GM21367 (cell line): ENCODE results near the gene DNAH10.

Experiments used
- ATAC-seq: cut with Tn5 transposase; IDR thresholded peaks from one replicate; pipeline ENCODE4 v1.9.1; 2021; ENCODE audit not compliant: unreplicated experiment

Gene DNAH10

GRCh38 chr12:123931686-123932321, 169.7 kb downstream of the DNAH10 start:
- no peak for ATAC-seq

GRCh38 chr12:123933214-123933613, 171.1 kb downstream of the DNAH10 start:
- no peak for ATAC-seq

GRCh38 chr12:123934016-123934620, 172.0 kb downstream of the DNAH10 start:
- ATAC-seq = no peak

- no peak for ATAC-seq
Measured at GRCh38 chr12:123934829-123935228, 172.7 kb downstream of the DNAH10 start.

- ATAC-seq = no peak
Measured at GRCh38 chr12:123935956-123936355, 173.9 kb downstream of the DNAH10 start.

GRCh38 chr12:123936471-123936870, 174.4 kb downstream of the DNAH10 start:
- ATAC-seq = no peak

- no peak for ATAC-seq
Measured at GRCh38 chr12:123936956-123937706, 175.0 kb downstream of the DNAH10 start.

GRCh38 chr12:123937707-123938591, 175.8 kb downstream of the DNAH10 start:
- no peak for ATAC-seq

GRCh38 chr12:123938679-123939480, 176.8 kb downstream of the DNAH10 start:
- ATAC-seq = no peak

GRCh38 chr12:123939716-123940626, 177.9 kb downstream of the DNAH10 start:
- ATAC-seq = no peak

GRCh38 chr12:123940627-123940966, 178.5 kb downstream of the DNAH10 start:
- no peak for ATAC-seq

- ATAC-seq = no peak
Measured at GRCh38 chr12:123941000-123941399, 178.9 kb downstream of the DNAH10 start.

GRCh38 chr12:123941624-123942237, 179.6 kb downstream of the DNAH10 start:
- no peak for ATAC-seq

- no peak for ATAC-seq
Measured at GRCh38 chr12:123942238-123942653, 180.1 kb downstream of the DNAH10 start.

- ATAC-seq = no peak
Measured at GRCh38 chr12:123942911-123943648, 181.0 kb downstream of the DNAH10 start.

- no peak for ATAC-seq
Measured at GRCh38 chr12:123943816-123944215, 181.7 kb downstream of the DNAH10 start.

GRCh38 chr12:123944696-123945095, 182.6 kb downstream of the DNAH10 start:
- no peak for ATAC-seq
